Suppressor macrophage (primary cell): Measurements from ENCODE around the gene DSTN.

Source experiments
- DNase-seq, 4 experiments: peaks; one replicate each; pipeline ENCODE4 v3.0.0-alpha.2; 2020 to 2022

The DSTN gene

GRCh38 chr20:17625246-17626051, 55.6 kb downstream of the DSTN start:
- DNase-seq: no peak

- DNase-seq: no peak
Measured at GRCh38 chr20:17626217-17627007, 56.5 kb downstream of the DSTN start.

- peak in 1 of 4 experiments; percentile 48 for DNase-seq
Measured at GRCh38 chr20:17627101-17627955, 57.5 kb downstream of the DSTN start.

- DNase-seq: no peak
Measured at GRCh38 chr20:17628101-17628841, 58.4 kb downstream of the DSTN start.

GRCh38 chr20:17629025-17629424, 59.1 kb downstream of the DSTN start:
- DNase-seq: no peak

GRCh38 chr20:17629678-17630089, 59.8 kb downstream of the DSTN start:
- no peak for DNase-seq

- DNase-seq: no peak
Measured at GRCh38 chr20:17630151-17630805, 60.4 kb downstream of the DSTN start.

GRCh38 chr20:17630806-17631195, 60.9 kb downstream of the DSTN start:
- DNase-seq: no peak

- DNase-seq: no peak
Measured at GRCh38 chr20:17631576-17632319, 61.9 kb downstream of the DSTN start.

- no peak for DNase-seq
Measured at GRCh38 chr20:17633221-17633849, 63.5 kb downstream of the DSTN start.

GRCh38 chr20:17633850-17634500, 64.1 kb downstream of the DSTN start:
- no peak for DNase-seq

- DNase-seq: peak; percentile 73 to 86 (median 83)
Measured at GRCh38 chr20:17634661-17635331, 64.9 kb downstream of the DSTN start.

- no peak for DNase-seq
Measured at GRCh38 chr20:17635332-17636244, 65.7 kb downstream of the DSTN start.

GRCh38 chr20:17636523-17637412, 66.9 kb downstream of the DSTN start:
- DNase-seq: no peak

- DNase-seq: no peak
Measured at GRCh38 chr20:17637413-17637780, 67.5 kb downstream of the DSTN start.

- DNase-seq: no peak
Measured at GRCh38 chr20:17637985-17638640, 68.2 kb downstream of the DSTN start.
